ENCODE results near the gene USH1C. TPM values are rescaled to one million over a fixed set of nuclear protein-coding genes. Genes with fewer than 3 reads are reported as not detected.

USH1C gene
- total and polyA plus RNA-seq, 2 of the 4 experiments (the other 2 are of a cell fraction), result not detected

GRCh38 chr11:17462940-17463339, 81.3 kb downstream of the USH1C start:
- no peak overlapping the region for H3K56ac ChIP-seq (ENCODE audit: extremely low read depth, insufficient read depth, low read length)
- H2BK20ac ChIP-seq (ENCODE audit: low read depth, low read length), result no peak overlapping the region
- no peak for ATAC-seq (ENCODE audit: low read depth)
- in situ Hi-C loops (cut with MboI; ENCODE audit: low sequenced_read_pairs) (no loop called here), dilution Hi-C loops (cut with HindIII; ENCODE audit: low sequenced_read_pairs, unreplicated experiment) (no loop called here), intact Hi-C loops (cut with micrococcal nuclease) (no loop called here)
- H3K4me3 ChIP-seq (ENCODE audit: insufficient read depth, low read depth, low read length), result no peak overlapping the region
- H2BK120ac ChIP-seq (ENCODE audit: low read depth, low read length), result no peak overlapping the region
- no peak overlapping the region for H3K14ac ChIP-seq (replicated peaks; ENCODE audit: low read depth, low read length)
- WGBS, 2 experiments (ENCODE audit: extremely low coverage in 2 of 2, insufficient read length in 1 of 2), result 60% methylated on average over 1 of the region's 13 CpGs; no CpG with 5 or more reads in 1 of the 2 experiments
- no peak overlapping the region for H3K4me2 ChIP-seq (ENCODE audit: low read depth, low read length)
- no peak overlapping the region for H3K18ac ChIP-seq (ENCODE audit: low read depth, low read length)
- no peak overlapping the region for H4K5ac ChIP-seq (ENCODE audit: low read depth, low read length)
- POLR2A ChIA-PET (ENCODE audit: unreplicated experiment), result no interaction called here
- H2BK15ac ChIP-seq (ENCODE audit: low read depth, low read length), result no peak overlapping the region
- no peaks in the 10 kb centered on the region for H3K79me1 ChIP-seq (ENCODE audit: low read depth in 1 of 2, low read length in 2 of 2)
- TF ChIP-seq MAFK (IDR thresholded peaks at IDR 0.05; ENCODE audit: low read depth, low read length) (no peak), ELK1 (IDR thresholded peaks at IDR 0.05; ENCODE audit: borderline replicate concordance, low read depth, low read length) (no peak), FOS (IDR thresholded peaks at IDR 0.05; ENCODE audit: low read depth, low read length) (no peak), MAZ (IDR thresholded peaks at IDR 0.05; ENCODE audit: borderline replicate concordance, low read depth, low read length) (no peak), RFX5 (IDR thresholded peaks at IDR 0.05; ENCODE audit: low read depth, low read length) (no peak), NFE2L2 (IDR thresholded peaks at IDR 0.05; ENCODE audit: low read depth, low read length) (no peak), MXI1 (IDR thresholded peaks at IDR 0.05; ENCODE audit: borderline replicate concordance, low read depth, low read length) (no peak), BHLHE40 (IDR thresholded peaks at IDR 0.05; ENCODE audit: low read depth, low read length) (no peak), POLR2A (IDR thresholded peaks at IDR 0.05; ENCODE audit: low read depth, low read length) (no peak), USF2 (IDR thresholded peaks at IDR 0.05; ENCODE audit: low read depth, low read length) (no peak), CHD1 (IDR thresholded peaks at IDR 0.05; ENCODE audit: low read depth, low read length) (no peak), RCOR1 (IDR thresholded peaks at IDR 0.05; ENCODE audit: insufficient replicate concordance, low read length) (no peak), RAD21 (IDR thresholded peaks at IDR 0.05; ENCODE audit: low read length) (no peak)
- TF ChIP-seq, protein P1, sequence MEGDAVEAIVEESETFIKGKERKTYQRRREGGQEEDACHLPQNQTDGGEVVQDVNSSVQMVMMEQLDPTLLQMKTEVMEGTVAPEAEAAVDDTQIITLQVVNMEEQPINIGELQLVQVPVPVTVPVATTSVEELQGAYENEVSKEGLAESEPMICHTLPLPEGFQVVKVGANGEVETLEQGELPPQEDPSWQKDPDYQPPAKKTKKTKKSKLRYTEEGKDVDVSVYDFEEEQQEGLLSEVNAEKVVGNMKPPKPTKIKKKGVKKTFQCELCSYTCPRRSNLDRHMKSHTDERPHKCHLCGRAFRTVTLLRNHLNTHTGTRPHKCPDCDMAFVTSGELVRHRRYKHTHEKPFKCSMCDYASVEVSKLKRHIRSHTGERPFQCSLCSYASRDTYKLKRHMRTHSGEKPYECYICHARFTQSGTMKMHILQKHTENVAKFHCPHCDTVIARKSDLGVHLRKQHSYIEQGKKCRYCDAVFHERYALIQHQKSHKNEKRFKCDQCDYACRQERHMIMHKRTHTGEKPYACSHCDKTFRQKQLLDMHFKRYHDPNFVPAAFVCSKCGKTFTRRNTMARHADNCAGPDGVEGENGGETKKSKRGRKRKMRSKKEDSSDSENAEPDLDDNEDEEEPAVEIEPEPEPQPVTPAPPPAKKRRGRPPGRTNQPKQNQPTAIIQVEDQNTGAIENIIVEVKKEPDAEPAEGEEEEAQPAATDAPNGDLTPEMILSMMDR (conservative IDR thresholded peaks at IDR 0.05; ENCODE audit: low read depth, low read length), result no peak
- H3K9me1 ChIP-seq (ENCODE audit: insufficient read depth, low read length), result no peaks in the 10 kb centered on the region
- no peak overlapping the region for H4K8ac ChIP-seq (ENCODE audit: low read depth in 2 of 2, low read length in 2 of 2)
- BruUV-seq (replicated peaks), result no TSS peak
- H3K23ac ChIP-seq (ENCODE audit: low read depth, low read length), result no peak overlapping the region
- no peak overlapping the region for H3K4ac ChIP-seq (ENCODE audit: low read depth, low read length)
- H2AK5ac ChIP-seq (ENCODE audit: low read depth, low read length), result no peak overlapping the region
- no peak overlapping the region for H2AFZ ChIP-seq (replicated peaks; ENCODE audit: low read length, poor library complexity)
- no peaks in the 10 kb centered on the region for H3K36me3 ChIP-seq (ENCODE audit: control insufficient read depth, insufficient read depth, low read length)
- H3K4me1 ChIP-seq (ENCODE audit: control insufficient read depth, insufficient read depth, low read length), result no peaks in the 10 kb centered on the region
- no peak overlapping the region for H2AK9ac ChIP-seq (replicated peaks; ENCODE audit: low read depth, low read length, poor library complexity)
- DNase-seq, result no peak
- no peak overlapping the region for H2BK5ac ChIP-seq (ENCODE audit: low read depth, low read length, poor library complexity, severe bottlenecking)
- peaks cover 2% of the 10 kb centered on the region for H3K27me3 ChIP-seq (ENCODE audit: control insufficient read depth, insufficient read depth, low read length)
- H3K9me3 ChIP-seq (ENCODE audit: control insufficient read depth, insufficient read depth, low read length), result no peaks in the 10 kb centered on the region
- no peak overlapping the region for H3K9ac ChIP-seq (ENCODE audit: low read depth, low read length)
- CTCF ChIA-PET, result no interaction called here
- no peaks in the 10 kb centered on the region for H4K20me1 ChIP-seq (ENCODE audit: insufficient read depth, low read length)
- no peak overlapping the region for H3K27ac ChIP-seq (ENCODE audit: insufficient read depth, low read length)
- H4K91ac ChIP-seq (ENCODE audit: insufficient read depth, low read depth, low read length), result no peak overlapping the region

Measured in IMR-90 (cell line).